ENCODE data around the gene PRDM1.

Gene PRDM1

DNA sequence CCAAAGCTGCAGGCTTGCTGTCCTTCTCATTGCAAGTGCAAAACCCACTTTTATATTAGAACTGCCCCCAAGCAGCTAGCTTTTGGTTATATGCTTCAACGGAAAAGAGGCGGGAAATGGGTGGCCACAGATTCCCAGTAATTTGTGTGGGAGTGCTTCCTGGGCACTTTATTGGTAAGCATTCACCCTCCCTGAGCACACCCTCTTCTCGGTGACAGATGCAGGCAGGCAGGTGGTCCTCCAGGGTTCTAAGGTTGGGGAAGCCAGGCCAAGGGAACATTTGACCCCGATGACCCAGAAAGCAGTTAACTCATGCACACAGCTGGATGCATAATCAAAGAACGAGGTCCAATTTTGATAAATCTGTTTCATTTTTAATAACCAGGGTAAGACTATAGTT lies 29.1 kb downstream of the PRDM1 start (continued):
- no peak for TF ChIP-seq ZNF776 (tag by site-specific recombination; IDR thresholded peaks at IDR 0.05; ENCODE audit: borderline replicate concordance)
- no peak for TF ChIP-seq ZNF585B (tag by site-specific recombination; IDR thresholded peaks at IDR 0.05)
- TF ChIP-seq ZNF623 (tag by site-specific recombination; IDR thresholded peaks at IDR 0.05): no peak

DNA sequence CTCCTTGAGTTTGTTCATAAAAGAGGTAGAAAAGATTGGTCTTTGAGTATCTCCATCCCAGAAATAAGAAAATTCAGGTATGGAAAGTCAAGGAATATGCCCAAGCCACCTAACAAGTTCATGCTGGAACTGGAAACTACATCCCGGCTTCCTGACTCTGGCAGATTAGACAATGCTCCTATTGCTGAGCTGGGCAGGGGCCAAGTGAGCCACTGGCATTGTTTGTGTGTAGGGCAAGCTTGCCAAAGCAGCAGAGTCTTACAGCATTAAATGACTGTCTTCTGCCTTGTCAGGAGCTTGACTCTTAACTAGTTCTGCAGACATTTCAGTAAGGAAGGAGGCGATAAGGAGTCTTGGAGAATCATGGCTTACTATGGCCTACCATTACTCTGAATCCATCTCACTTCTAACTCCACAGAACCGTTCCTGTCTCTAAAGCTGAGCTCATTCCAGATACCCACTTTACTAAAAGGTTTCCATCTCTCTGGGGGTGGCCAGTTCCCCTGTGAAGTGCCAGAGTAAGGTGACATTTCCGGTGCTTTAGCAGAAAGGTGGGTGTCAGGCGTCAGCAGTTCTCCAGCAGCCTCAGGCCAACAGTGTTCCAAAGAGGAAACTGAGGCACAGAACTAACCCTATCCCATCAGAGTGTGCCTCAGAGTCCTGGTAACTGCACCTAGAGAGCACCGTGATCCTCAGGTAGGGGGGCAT lies 30.1 kb downstream of the PRDM1 start:
- TF ChIP-seq ZNF292 (tag by site-specific recombination; IDR thresholded peaks at IDR 0.05; ENCODE audit: borderline replicate concordance, low read depth): no peak
- TF ChIP-seq ZNF341 (tag by site-specific recombination; IDR thresholded peaks at IDR 0.05; ENCODE audit: low read depth): no peak
- TF ChIP-seq ZNF624 (tag by site-specific recombination; IDR thresholded peaks at IDR 0.05): no peak
- Histone ChIP-seq H3K36me3 (ENCODE audit: control insufficient read depth in 2 of 2, insufficient read depth in 1 of 2, low read length in 2 of 2) (no peaks in the 10 kb centered on the region), H3K4me1 (ENCODE audit: control insufficient read depth, insufficient read depth, low read length) (no peaks in the 10 kb centered on the region), H3K4me3 (ENCODE audit: low read depth, low read length) (no peak overlapping the region), H3K27ac (ENCODE audit: extremely low read depth, low read depth, low read length) (no peak overlapping the region), H3K9me3 (ENCODE audit: control insufficient read depth, insufficient read depth, low read depth, low read length) (no peaks in the 10 kb centered on the region)
- ChIA-PET POLR2A (no interaction called here), CTCF (interaction anchor here (1.1 kb wide), 1 partner anchor 14 kb away, joined by 3 read pairs; no protein-coding TSS in a partner anchor)

DNA sequence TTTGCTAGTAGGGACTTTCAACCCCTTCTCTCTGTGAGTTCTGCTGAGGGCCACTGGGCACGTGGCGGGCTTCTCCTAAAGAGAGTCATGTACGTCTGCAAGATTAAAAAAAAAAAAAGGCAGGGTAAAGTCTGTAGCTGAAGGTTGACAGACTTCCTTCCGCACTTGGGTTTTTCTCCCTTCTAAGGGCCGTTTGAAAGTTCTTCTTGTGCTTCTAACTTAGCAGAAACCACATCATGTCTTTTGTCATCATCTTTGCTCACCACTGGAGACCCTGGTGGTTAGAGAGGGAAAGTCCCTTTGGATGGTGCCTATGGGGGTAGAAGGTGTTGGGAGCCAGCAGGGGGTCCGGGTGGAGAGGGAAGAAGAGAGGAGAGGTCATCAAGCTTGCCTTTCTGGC lies 31.4 kb downstream of the PRDM1 start:
- H3K27ac ChIP-seq (ENCODE audit: extremely low read depth, low read depth, low read length): no peak overlapping the region
- H3K4me1 ChIP-seq (ENCODE audit: control insufficient read depth, insufficient read depth, low read length): no peaks in the 10 kb centered on the region
- H3K4me3 ChIP-seq (ENCODE audit: low read depth, low read length): no peak overlapping the region
- ChIA-PET POLR2A (no interaction called here), CTCF (interaction anchor here (0.6 to 1.0 kb wide), 3 partner anchors 32 to 1150 kb away, joined by 4 read pairs; partner anchors contain the start of gene PRDM1)
- no peak for TF ChIP-seq ZFHX2 (tag by site-specific recombination; conservative IDR thresholded peaks at IDR 0.05)
- no peak for TF ChIP-seq ZNF274 (IDR thresholded peaks at IDR 0.05; ENCODE audit: low read length)
- no peak for TF ChIP-seq ZNF274 (tag by site-specific recombination; IDR thresholded peaks at IDR 0.05; ENCODE audit: borderline replicate concordance)
- no peak for TF ChIP-seq ZNF223 (tag by site-specific recombination; IDR thresholded peaks at IDR 0.05)
- no peak for TF ChIP-seq ZBTB1 (tag by site-specific recombination; IDR thresholded peaks at IDR 0.05)
- no peak for TF ChIP-seq ZNF561 (tag by site-specific recombination; IDR thresholded peaks at IDR 0.05; ENCODE audit: borderline replicate concordance)
- TF ChIP-seq ZBTB8A (tag by site-specific recombination; IDR thresholded peaks at IDR 0.05): no peak
- TF ChIP-seq KLF9 (tag by site-specific recombination; IDR thresholded peaks at IDR 0.05; ENCODE audit: low read depth): no peak
- TF ChIP-seq HOXA7 (CRISPR knock-in tag; IDR thresholded peaks at IDR 0.05; ENCODE audit: borderline replicate concordance): no peak
- TF ChIP-seq ZNF624 (tag by site-specific recombination; IDR thresholded peaks at IDR 0.05): no peak
- TF ChIP-seq, protein P1, sequence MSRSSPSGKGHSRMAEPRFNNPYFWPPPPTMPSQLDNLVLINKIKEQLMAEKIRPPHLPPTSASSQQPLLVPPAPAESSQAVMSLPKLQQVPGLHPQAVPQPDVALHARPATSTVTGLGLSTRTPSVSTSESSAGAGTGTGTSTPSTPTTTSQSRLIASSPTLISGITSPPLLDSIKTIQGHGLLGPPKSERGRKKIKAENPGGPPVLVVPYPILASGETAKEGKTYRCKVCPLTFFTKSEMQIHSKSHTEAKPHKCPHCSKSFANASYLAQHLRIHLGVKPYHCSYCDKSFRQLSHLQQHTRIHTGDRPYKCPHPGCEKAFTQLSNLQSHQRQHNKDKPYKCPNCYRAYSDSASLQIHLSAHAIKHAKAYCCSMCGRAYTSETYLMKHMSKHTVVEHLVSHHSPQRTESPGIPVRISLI (tag by site-specific recombination; IDR thresholded peaks at IDR 0.05): no peak
- no peak for TF ChIP-seq ZSCAN16 (tag by site-specific recombination; IDR thresholded peaks at IDR 0.05)
- no peak for TF ChIP-seq SALL2 (tag by site-specific recombination; IDR thresholded peaks at IDR 0.05; ENCODE audit: borderline replicate concordance)
- TF ChIP-seq ZNF629 (tag by site-specific recombination; IDR thresholded peaks at IDR 0.05): no peak
- no peak for TF ChIP-seq ZNF658 (tag by site-specific recombination; IDR thresholded peaks at IDR 0.05)
- TF ChIP-seq, protein P2, sequence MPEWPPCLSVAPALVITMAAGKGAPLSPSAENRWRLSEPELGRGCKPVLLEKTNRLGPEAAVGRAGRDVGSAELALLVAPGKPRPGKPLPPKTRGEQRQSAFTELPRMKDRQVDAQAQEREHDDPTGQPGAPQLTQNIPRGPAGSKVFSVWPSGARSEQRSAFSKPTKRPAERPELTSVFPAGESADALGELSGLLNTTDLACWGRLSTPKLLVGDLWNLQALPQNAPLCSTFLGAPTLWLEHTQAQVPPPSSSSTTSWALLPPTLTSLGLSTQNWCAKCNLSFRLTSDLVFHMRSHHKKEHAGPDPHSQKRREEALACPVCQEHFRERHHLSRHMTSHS (tag by site-specific recombination; IDR thresholded peaks at IDR 0.05): no peak
- no peaks in the 10 kb centered on the region for H3K36me3 ChIP-seq (ENCODE audit: control insufficient read depth in 2 of 2, insufficient read depth in 1 of 2, low read length in 2 of 2)
- H3K9me3 ChIP-seq (ENCODE audit: control insufficient read depth, insufficient read depth, low read depth, low read length): no peaks in the 10 kb centered on the region
